Smooth muscle cell of the brain vasculature (primary cell): Measurements from ENCODE around the gene SMIM27.
"Not testable (repeated sequence)": the region's sequence is repeated elsewhere in the genome, so short reads cannot be mapped to it uniquely, and the experiment has no call there.

ENCODE experiments used
- DNase-seq: peaks from one replicate; pipeline ENCODE4 v3.0.0-alpha.2; 2012; ENCODE audit warnings: low read depth, low spot score

Gene SMIM27

GRCh38 chr9:32552172-32552872 lies at the start of gene SMIM27, which contains the start of gene TOPORS:
Gene SMIM27 (plus strand): TSS chr9:32552327. CDS start chr9:32552435, 108 bp downstream.
Gene TOPORS (minus strand): TSS chr9:32552586. CDS start chr9:32552436, 150 bp downstream.
- peak; percentile 80 for DNase-seq

- no peak for DNase-seq
Observed at GRCh38 chr9:32502464-32502863, 49.7 kb upstream of the SMIM27 start.

- DNase-seq, result no peak
Observed at GRCh38 chr9:32503008-32503407, 49.1 kb upstream of the SMIM27 start.

- no peak for DNase-seq
Observed at GRCh38 chr9:32508728-32509127, 43.4 kb upstream of the SMIM27 start.

GRCh38 chr9:32516241-32516640 lies 35.9 kb upstream of the SMIM27 start:
- no peak for DNase-seq

- no peak for DNase-seq
Observed at GRCh38 chr9:32518276-32518675, 33.9 kb upstream of the SMIM27 start.

- no peak for DNase-seq
Observed at GRCh38 chr9:32523910-32524309, 28.2 kb upstream of the SMIM27 start.

GRCh38 chr9:32524558-32524891 lies 27.6 kb upstream of the SMIM27 start:
- not testable (repeated sequence) for DNase-seq

- no peak for DNase-seq
Observed at GRCh38 chr9:32524892-32525708, 27.0 kb upstream of the SMIM27 start.

GRCh38 chr9:32525709-32526030 lies 26.5 kb upstream of the SMIM27 start:
- DNase-seq, result no peak

GRCh38 chr9:32526041-32526706 lies 26.0 kb upstream of the SMIM27 start, which contains the start of gene RIGI:
Gene RIGI (minus strand): TSS chr9:32526196. CDS start chr9:32526166, 30 bp downstream.
- DNase-seq, result peak; percentile 77

- DNase-seq, result no peak
Observed at GRCh38 chr9:32526707-32527048, 25.4 kb upstream of the SMIM27 start.

- DNase-seq, result no peak
Observed at GRCh38 chr9:32533336-32533735, 18.8 kb upstream of the SMIM27 start.

- no peak for DNase-seq
Observed at GRCh38 chr9:32533816-32534215, 18.3 kb upstream of the SMIM27 start.

GRCh38 chr9:32543047-32543446 lies 9.1 kb upstream of the SMIM27 start:
- DNase-seq, result no peak

GRCh38 chr9:32545884-32546283 lies 6.2 kb upstream of the SMIM27 start:
- no peak for DNase-seq

- not testable (repeated sequence) for DNase-seq
Observed at GRCh38 chr9:32548213-32548612, 3.9 kb upstream of the SMIM27 start.

GRCh38 chr9:32550150-32550561 lies 2.0 kb upstream of the SMIM27 start:
- no peak for DNase-seq

- peak; percentile 79 for DNase-seq
Observed at GRCh38 chr9:32550562-32551275, 1.4 kb upstream of the SMIM27 start.

GRCh38 chr9:32551276-32552051 lies 663 bp upstream of the SMIM27 start:
- DNase-seq, result no peak

- no peak for DNase-seq
Observed at GRCh38 chr9:32554107-32554506, 2.0 kb downstream of the SMIM27 start.
